ENCODE measurements around the gene CPVL.

CPVL gene

GRCh38 chr7:29017713-29018112, 128.6 kb downstream of the CPVL start:
- DNase-seq = no peak
- Mint-ChIP-seq H3K27me3 (no peaks in the 10 kb centered on the region), H3K4me1 (no peaks in the 10 kb centered on the region), H3K9me3 (peaks cover 7% of the 10 kb centered on the region), H3K36me3 (no peaks in the 10 kb centered on the region), H3K4me3 (no peak overlapping the region), H3K27ac (no peak overlapping the region)
- CTCF ChIA-PET = no interaction called here

- Mint-ChIP-seq H3K27me3 (no peaks in the 10 kb centered on the region), H3K4me1 (no peaks in the 10 kb centered on the region), H3K9me3 (no peaks in the 10 kb centered on the region), H3K36me3 (no peaks in the 10 kb centered on the region), H3K4me3 (no peak overlapping the region), H3K27ac (no peak overlapping the region)
- no peak for DNase-seq
- CTCF ChIA-PET = no interaction called here
These were observed 131.6 kb downstream of the CPVL start for GRCh38 chr7:29014725-29015124.

GRCh38 chr7:29013931-29014330, 132.4 kb downstream of the CPVL start:
- H3K4me1 Mint-ChIP-seq = no peaks in the 10 kb centered on the region
- no peak overlapping the region for H3K27ac Mint-ChIP-seq
- H3K36me3 Mint-ChIP-seq = no peaks in the 10 kb centered on the region
- H3K4me3 Mint-ChIP-seq = no peak overlapping the region
- DNase-seq = no peak
- no peaks in the 10 kb centered on the region for H3K27me3 Mint-ChIP-seq
- H3K9me3 Mint-ChIP-seq = no peaks in the 10 kb centered on the region
- CTCF ChIA-PET = no interaction called here

GRCh38 chr7:29013082-29013695, 133.1 kb downstream of the CPVL start:
- H3K4me1 Mint-ChIP-seq = no peaks in the 10 kb centered on the region

GRCh38 chr7:29009947-29010346, 136.4 kb downstream of the CPVL start:
- CTCF ChIA-PET = no interaction called here
- H3K4me3 Mint-ChIP-seq = no peak overlapping the region

More at GRCh38 chr7:29013082-29013695, 133.1 kb downstream of the CPVL start:
- no peaks in the 10 kb centered on the region for H3K36me3 Mint-ChIP-seq
- DNase-seq = no peak
- H3K27ac Mint-ChIP-seq = no peak overlapping the region
- H3K9me3 Mint-ChIP-seq = no peaks in the 10 kb centered on the region
- no peaks in the 10 kb centered on the region for H3K27me3 Mint-ChIP-seq
- no peak overlapping the region for H3K4me3 Mint-ChIP-seq
- CTCF ChIA-PET = no interaction called here

GRCh38 chr7:29008590-29008989, 137.7 kb downstream of the CPVL start:
- CTCF ChIA-PET = interaction anchor here (0.7 kb wide), 1 partner anchor 52 kb away, joined by 3 read pairs; no protein-coding TSS in a partner anchor
- H3K9me3 Mint-ChIP-seq = no peaks in the 10 kb centered on the region
- no peak overlapping the region for H3K27ac Mint-ChIP-seq
- no peaks in the 10 kb centered on the region for H3K4me1 Mint-ChIP-seq
- H3K36me3 Mint-ChIP-seq = no peaks in the 10 kb centered on the region
- no peak for DNase-seq
- H3K4me3 Mint-ChIP-seq = no peak overlapping the region
- no peaks in the 10 kb centered on the region for H3K27me3 Mint-ChIP-seq

More at GRCh38 chr7:29009947-29010346, 136.4 kb downstream of the CPVL start:
- H3K4me1 Mint-ChIP-seq = no peaks in the 10 kb centered on the region
- H3K9me3 Mint-ChIP-seq = no peaks in the 10 kb centered on the region
- DNase-seq = no peak
- H3K27ac Mint-ChIP-seq = no peak overlapping the region
- no peaks in the 10 kb centered on the region for H3K27me3 Mint-ChIP-seq
- H3K36me3 Mint-ChIP-seq = no peaks in the 10 kb centered on the region

GRCh38 chr7:29007127-29007526, 139.2 kb downstream of the CPVL start:
- H3K9me3 Mint-ChIP-seq = no peaks in the 10 kb centered on the region
- CTCF ChIA-PET = no interaction called here

GRCh38 chr7:29005829-29006228, 140.5 kb downstream of the CPVL start:
- Mint-ChIP-seq H3K27me3 (peaks cover 3% of the 10 kb centered on the region), H3K36me3 (no peaks in the 10 kb centered on the region), H3K4me1 (no peaks in the 10 kb centered on the region), H3K27ac (no peak overlapping the region), H3K4me3 (no peak overlapping the region), H3K9me3 (no peaks in the 10 kb centered on the region)
- DNase-seq = no peak
- CTCF ChIA-PET = no interaction called here

More at GRCh38 chr7:29007127-29007526, 139.2 kb downstream of the CPVL start:
- H3K27me3 Mint-ChIP-seq = no peaks in the 10 kb centered on the region
- DNase-seq = no peak
- H3K27ac Mint-ChIP-seq = no peak overlapping the region
- no peak overlapping the region for H3K4me3 Mint-ChIP-seq
- no peaks in the 10 kb centered on the region for H3K4me1 Mint-ChIP-seq
- no peaks in the 10 kb centered on the region for H3K36me3 Mint-ChIP-seq

GRCh38 chr7:29005406-29005805, 140.9 kb downstream of the CPVL start:
- Mint-ChIP-seq H3K4me1 (no peaks in the 10 kb centered on the region), H3K27me3 (peaks cover 4% of the 10 kb centered on the region), H3K9me3 (no peaks in the 10 kb centered on the region), H3K27ac (no peak overlapping the region), H3K4me3 (no peak overlapping the region), H3K36me3 (no peaks in the 10 kb centered on the region)
- CTCF ChIA-PET = no interaction called here
- DNase-seq = no peak

- no peaks in the 10 kb centered on the region for H3K36me3 Mint-ChIP-seq
- H3K9me3 Mint-ChIP-seq = no peaks in the 10 kb centered on the region
- peaks cover 4% of the 10 kb centered on the region for H3K27me3 Mint-ChIP-seq
- H3K4me1 Mint-ChIP-seq = no peaks in the 10 kb centered on the region
- CTCF ChIA-PET = no interaction called here
- H3K27ac Mint-ChIP-seq = no peak overlapping the region
- H3K4me3 Mint-ChIP-seq = no peak overlapping the region
- DNase-seq = no peak
These were observed 142.6 kb downstream of the CPVL start for GRCh38 chr7:29003703-29004102.

GRCh38 chr7:29000717-29001076, 145.6 kb downstream of the CPVL start:
- CTCF ChIA-PET = no interaction called here
- H3K27ac Mint-ChIP-seq = no peak overlapping the region
- H3K36me3 Mint-ChIP-seq = no peaks in the 10 kb centered on the region
- H3K4me1 Mint-ChIP-seq = no peaks in the 10 kb centered on the region
- no peak overlapping the region for H3K4me3 Mint-ChIP-seq
- H3K9me3 Mint-ChIP-seq = no peaks in the 10 kb centered on the region
- peaks cover 9% of the 10 kb centered on the region for H3K27me3 Mint-ChIP-seq
- no peak for DNase-seq

GRCh38 chr7:28999895-29000716, 146.2 kb downstream of the CPVL start:
- H3K9me3 Mint-ChIP-seq = no peaks in the 10 kb centered on the region
- peaks cover 9% of the 10 kb centered on the region for H3K27me3 Mint-ChIP-seq
- no peaks in the 10 kb centered on the region for H3K4me1 Mint-ChIP-seq
- no peak overlapping the region for H3K4me3 Mint-ChIP-seq
- H3K36me3 Mint-ChIP-seq = no peaks in the 10 kb centered on the region
- CTCF ChIA-PET = no interaction called here
- H3K27ac Mint-ChIP-seq = no peak overlapping the region
- no peak for DNase-seq

GRCh38 chr7:28999427-28999826, 146.9 kb downstream of the CPVL start:
- Mint-ChIP-seq H3K4me1 (no peaks in the 10 kb centered on the region), H3K9me3 (no peaks in the 10 kb centered on the region), H3K27me3 (peaks cover 9% of the 10 kb centered on the region), H3K27ac (no peak overlapping the region), H3K36me3 (no peaks in the 10 kb centered on the region), H3K4me3 (no peak overlapping the region)
- CTCF ChIA-PET = no interaction called here
- DNase-seq = no peak

GRCh38 chr7:28998105-28998504, 148.2 kb downstream of the CPVL start:
- DNase-seq = no peak
- Mint-ChIP-seq H3K27ac (no peak overlapping the region), H3K4me3 (no peak overlapping the region), H3K4me1 (no peaks in the 10 kb centered on the region), H3K9me3 (no peaks in the 10 kb centered on the region), H3K27me3 (peaks cover 9% of the 10 kb centered on the region), H3K36me3 (no peaks in the 10 kb centered on the region)
- CTCF ChIA-PET = no interaction called here

- DNase-seq = no peak
- Mint-ChIP-seq H3K9me3 (no peaks in the 10 kb centered on the region), H3K4me1 (no peaks in the 10 kb centered on the region), H3K27ac (no peak overlapping the region), H3K36me3 (no peaks in the 10 kb centered on the region), H3K4me3 (no peak overlapping the region), H3K27me3 (peaks cover 9% of the 10 kb centered on the region)
- CTCF ChIA-PET = no interaction called here
These were observed 149.5 kb downstream of the CPVL start for GRCh38 chr7:28996836-28997235.
